Vagina (tissue), 2 donors: ENCODE measurements around the gene TATDN2.

Experiments used
- CTCF ChIP-seq, 3 experiments: fragments of 450-650 bp in 2 of 3; fragments of 200-600 bp in 1 of 3; sonication (generic) in 1 of 3; IDR thresholded peaks; one replicate each; pipeline ENCODE4 v1.5.1; 2017 to 2019; ENCODE audit warnings: antibody characterized with exemption in 3 of 3, mild to moderate bottlenecking in 2 of 3, moderate library complexity in 2 of 3
- POLR2A ChIP-seq, 2 donors: fragments of 450-650 bp; IDR thresholded peaks; one replicate each; pipeline ENCODE4 v1.6.1; 2017; ENCODE audit warnings: antibody characterized with exemption in 2 of 2, mild to moderate bottlenecking in 2 of 2, moderate library complexity in 2 of 2
- POLR2AphosphoS5 ChIP-seq, 2 donors: sonication (generic); formaldehyde crosslinking; IDR thresholded peaks; one replicate each; pipeline ENCODE4 v1.9.0; 2017; ENCODE audit warnings: antibody characterized with exemption in 2 of 2, mild to moderate bottlenecking in 2 of 2, low read depth in 1 of 2; ENCODE audit not compliant: insufficient read depth in 1 of 2

DNA sequence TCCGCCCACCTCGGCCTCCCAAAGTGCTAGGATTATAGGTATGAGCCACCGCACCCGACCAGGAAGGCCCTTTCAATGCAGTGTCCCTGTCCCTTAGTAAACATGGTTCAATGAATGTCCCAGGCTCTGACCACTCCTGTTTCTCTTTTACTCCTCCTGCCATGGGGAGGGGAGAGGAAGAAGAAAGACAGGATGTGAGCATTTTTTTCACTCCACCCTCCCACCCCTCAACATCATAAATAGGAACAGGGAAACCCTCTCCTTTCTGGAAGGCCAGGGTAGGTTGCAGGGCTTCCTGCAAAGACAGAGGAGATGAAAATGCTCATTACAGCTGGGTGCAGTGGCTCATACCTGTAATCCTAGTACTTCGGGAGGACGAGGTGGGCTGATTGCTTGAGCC is 7.5 kb upstream of the TATDN2 start:
- TF ChIP-seq CTCF (IDR thresholded peaks at IDR 0.05) (no peak), POLR2AphosphoS5 (IDR thresholded peaks at IDR 0.05; ENCODE audit: insufficient read depth in 1 of 2, low read depth in 1 of 2) (no peak), POLR2A (IDR thresholded peaks at IDR 0.05) (no peak)
